IMR-90 (cell line): ENCODE results near the gene POLR1G. TPM values are rescaled to one million over a fixed set of nuclear protein-coding genes. Genes with fewer than 3 reads are reported as not detected.

ENCODE experiments used
- ATAC-seq: fragments of 200-7000 bp; cut with Tn5 transposase; 2 replicates; pipeline ENCODE4 v1.9.1; 2020; ENCODE audit warnings: low read depth, mild to moderate bottlenecking, moderate library complexity
- BruUV-seq: library from RNA; stranded (reverse); fragments of 400-500 nt; replicated peaks from 2 replicates; lab custom pipeline; 2021; lab: Mats Ljungman, UMichigan
- CTCF ChIA-PET: fragments of 300-600 bp; formaldehyde crosslinking; extraction: SDS; loops from one replicate; lab custom pipeline; 2021; ENCODE audit warnings: antibody characterized with exemption; lab: Yijun Ruan, JAX
- POLR2A ChIA-PET: fragments of 300-600 bp; sonication (Branson Sonifier 250); formaldehyde crosslinking; loops from one replicate; lab custom pipeline; 2022; ENCODE audit warnings: antibody characterized with exemption; ENCODE audit not compliant: unreplicated experiment; lab: Charles Lee
- DNase-seq: peaks from one replicate; pipeline ENCODE4 v3.0.0; 2013
- H2AFZ ChIP-seq: replicated peaks from 2 replicates; pipeline ENCODE3; 2013; ENCODE audit warnings: low read length, mild to moderate bottlenecking; ENCODE audit not compliant: poor library complexity
- H2AK5ac ChIP-seq: 2 replicates; pipeline ENCODE4 v1.6.1; 2013; ENCODE audit warnings: low read depth, low read length, inconsistent platforms
- H2AK9ac ChIP-seq: replicated peaks from 2 replicates; pipeline ENCODE3; 2013; ENCODE audit warnings: mild to moderate bottlenecking, low read depth, low read length, moderate library complexity; ENCODE audit not compliant: poor library complexity
- H2BK120ac ChIP-seq: 2 replicates; pipeline ENCODE4 v1.6.1; 2013; ENCODE audit warnings: low read depth, low read length, inconsistent platforms
- H2BK15ac ChIP-seq: 3 replicates; pipeline ENCODE4 v1.6.1; 2013; ENCODE audit warnings: low read depth, low read length, inconsistent platforms
- H2BK20ac ChIP-seq: 2 replicates; pipeline ENCODE4 v1.6.1; 2013; ENCODE audit warnings: low read depth, mild to moderate bottlenecking, inconsistent platforms, low read length, moderate library complexity
- H2BK5ac ChIP-seq: 2 replicates; pipeline ENCODE4 v1.6.1; 2013; ENCODE audit warnings: mild to moderate bottlenecking, low read depth, low read length, inconsistent platforms; ENCODE audit not compliant: poor library complexity, severe bottlenecking
- H3K14ac ChIP-seq: replicated peaks from 2 replicates; pipeline ENCODE4 v1.6.1; 2013; ENCODE audit warnings: low read depth, low read length, inconsistent platforms
- H3K18ac ChIP-seq: 2 replicates; pipeline ENCODE4 v1.6.1; 2013; ENCODE audit warnings: low read depth, low read length, control low read depth
- H3K23ac ChIP-seq: 2 replicates; pipeline ENCODE4 v1.6.1; 2013; ENCODE audit warnings: low read depth, low read length, inconsistent platforms
- H3K27ac ChIP-seq: 2 replicates; pipeline ENCODE4 v1.5.1; 2013; ENCODE audit warnings: mild to moderate bottlenecking, control low read depth, low read length; ENCODE audit not compliant: insufficient read depth
- H3K27me3 ChIP-seq: 2 replicates; pipeline ENCODE4 v1.6.1; 2013; ENCODE audit warnings: low read length; ENCODE audit not compliant: control insufficient read depth, insufficient read depth
- H3K36me3 ChIP-seq: 2 replicates; pipeline ENCODE4 v1.6.1; 2013; ENCODE audit warnings: low read length, mixed read lengths; ENCODE audit not compliant: control insufficient read depth, insufficient read depth
- H3K4ac ChIP-seq: 2 replicates; pipeline ENCODE4 v1.6.1; 2013; ENCODE audit warnings: low read depth, low read length, inconsistent platforms
- H3K4me1 ChIP-seq: 2 replicates; pipeline ENCODE4 v1.6.1; 2013; ENCODE audit warnings: low read length, mixed read lengths; ENCODE audit not compliant: control insufficient read depth, insufficient read depth
- H3K4me2 ChIP-seq: 2 replicates; pipeline ENCODE4 v1.6.1; 2013; ENCODE audit warnings: low read depth, mild to moderate bottlenecking, control low read depth, low read length, moderate library complexity
- H3K4me3 ChIP-seq: 2 replicates; pipeline ENCODE4 v1.5.1; 2013; ENCODE audit warnings: low read depth, mild to moderate bottlenecking, control low read depth, low read length, moderate library complexity; ENCODE audit not compliant: insufficient read depth
- H3K56ac ChIP-seq: 2 replicates; pipeline ENCODE4 v1.6.1; 2013; ENCODE audit warnings: low read length, inconsistent platforms; ENCODE audit not compliant: insufficient read depth; ENCODE audit errors: extremely low read depth
- H3K79me1 ChIP-seq, 2 experiments: 2 replicates each; pipeline ENCODE4 v1.6.1; 2013; ENCODE audit warnings: low read length in 2 of 2, inconsistent platforms in 1 of 2, low read depth in 1 of 2
- H3K9ac ChIP-seq: 2 replicates; pipeline ENCODE4 v1.6.1; 2013; ENCODE audit warnings: low read depth, low read length, control low read depth
- H3K9me1 ChIP-seq: 2 replicates; pipeline ENCODE4 v1.6.1; 2013; ENCODE audit warnings: low read length, inconsistent platforms; ENCODE audit not compliant: insufficient read depth
- H3K9me3 ChIP-seq: 2 replicates; pipeline ENCODE4 v1.6.1; 2013; ENCODE audit warnings: low read length; ENCODE audit not compliant: control insufficient read depth, insufficient read depth
- H4K20me1 ChIP-seq: 2 replicates; pipeline ENCODE4 v1.6.1; 2013; ENCODE audit warnings: low read length, inconsistent platforms; ENCODE audit not compliant: insufficient read depth
- H4K5ac ChIP-seq: 2 replicates; pipeline ENCODE4 v1.6.1; 2013; ENCODE audit warnings: mild to moderate bottlenecking, low read depth, low read length, control low read depth
- H4K8ac ChIP-seq, 2 experiments: 2 replicates each; pipeline ENCODE4 v1.6.1; 2013; ENCODE audit warnings: low read depth in 2 of 2, low read length in 2 of 2, control low read depth in 1 of 2, inconsistent platforms in 1 of 2
- H4K91ac ChIP-seq: 2 replicates; pipeline ENCODE4 v1.6.1; 2013; ENCODE audit warnings: low read depth, low read length, inconsistent platforms; ENCODE audit not compliant: insufficient read depth
- CHD1 ChIP-seq: IDR thresholded peaks from 2 replicates; pipeline ENCODE4 v1.6.1; 2012; ENCODE audit warnings: low read depth, low read length, improper control_type of control experiment
- CTCF ChIP-seq: conservative IDR thresholded peaks from 2 replicates; pipeline ENCODE4 v1.5.1; 2012; ENCODE audit warnings: mild to moderate bottlenecking, low read depth, low read length, improper control_type of control experiment
- MAFK ChIP-seq: IDR thresholded peaks from 2 replicates; pipeline ENCODE4 v1.6.1; 2012; ENCODE audit warnings: low read depth, low read length, improper control_type of control experiment
- MAZ ChIP-seq: IDR thresholded peaks from 2 replicates; pipeline ENCODE4 v1.6.1; 2012; ENCODE audit warnings: low read depth, mild to moderate bottlenecking, low read length, improper control_type of control experiment, moderate library complexity, borderline replicate concordance
- RAD21 ChIP-seq: IDR thresholded peaks from 2 replicates; pipeline ENCODE4 v1.6.1; 2012; ENCODE audit warnings: low read length, improper control_type of control experiment
- USF2 ChIP-seq: fragments of 150-350 bp; IDR thresholded peaks from 2 replicates; pipeline ENCODE4 v1.6.1; 2017; ENCODE audit warnings: mild to moderate bottlenecking, antibody characterized with exemption, low read length, low read depth
- WGBS, 2 experiments: methylation state at CpG; one replicate each; pipeline versions ENCODE4 v1.1.5 to v1.1.7; 2013; ENCODE audit warnings: missing lambda C conversion rate in 2 of 2; ENCODE audit not compliant: insufficient read length in 1 of 2; ENCODE audit errors: extremely low coverage in 2 of 2; 5-methylcytosine and 5-hydroxymethylcytosine counted together
- dilution Hi-C: fragments of 300-500 bp; cut with HindIII; formaldehyde crosslinking; loops from one replicate; pipeline ENCODE4 v1.14.3; 2018; ENCODE audit warnings: low sequenced_read_pairs; ENCODE audit not compliant: unreplicated experiment
- in situ Hi-C: fragments of 300-500 bp; cut with MboI; formaldehyde crosslinking; loops from 3 replicates; pipeline ENCODE4 v1.14.3; 2019; ENCODE audit warnings: low sequenced_read_pairs, inconsistent platforms, mixed read lengths
- intact Hi-C: fragments of 100-400 bp; cut with micrococcal nuclease; formaldehyde crosslinking; loops from 2 replicates; pipeline ENCODE4 v1.10.0; 2022
- polyA plus RNA-seq, 3 experiments: library from polyadenylated mRNA; depleted of rRNA; stranded (reverse); fragments of >200 nt; gene quantifications; 2 replicates each; pipeline ENCODE4 v1.2.3, GENCODE V29; 2012; ENCODE audit warnings: low replicate concordance in 1 of 3
- total RNA-seq: library from RNA; depleted of rRNA; stranded (reverse); fragments of >200 nt; gene quantifications from 2 replicates; pipeline ENCODE4 v1.2.3, GENCODE V29; 2012

Gene POLR1G
- total and polyA plus RNA-seq, 2 of the 4 experiments (the other 2 are of a cell fraction) = 8.0 to 12.5 TPM

- intact Hi-C loops (no loop called here), in situ Hi-C loops (no loop called here), dilution Hi-C loops (no loop called here)
- no CpG with 5 or more reads among the region's 6 CpGs for WGBS, 2 experiments
- H3K27me3 ChIP-seq = no peaks in the 10 kb centered on the region
- ChIA-PET POLR2A (no interaction called here), CTCF (interaction anchor here (1.4 kb wide), 1 partner anchor 77 kb away, joined by 3 read pairs; no protein-coding TSS in a partner anchor)
- H3K36me3 ChIP-seq = no peaks in the 10 kb centered on the region
- H2AFZ ChIP-seq = no peak overlapping the region
- no peak for DNase-seq
- no peaks in the 10 kb centered on the region; the same call in 1 of the 2 replicates for H4K20me1 ChIP-seq
- no peak overlapping the region for H3K27ac ChIP-seq
- no peak overlapping the region for H3K56ac ChIP-seq
- no peak overlapping the region for H3K18ac ChIP-seq
- no peak overlapping the region for H2BK120ac ChIP-seq
- H3K4me3 ChIP-seq = no peak overlapping the region
- no peak overlapping the region for H2AK9ac ChIP-seq
- H4K91ac ChIP-seq = peak overlapping the region; percentile 31; the same call in 1 of the 2 replicates
- no peak overlapping the region for H2BK5ac ChIP-seq
- no peak overlapping the region for H3K4me2 ChIP-seq
- H3K4ac ChIP-seq = no peak overlapping the region; the same call in 1 of the 2 replicates
- no TSS peak for BruUV-seq
- H4K5ac ChIP-seq = no peak overlapping the region
- peak overlapping the region; percentile 31; the same call in 1 of the 2 replicates for H3K23ac ChIP-seq
- no peak overlapping the region for H4K8ac ChIP-seq
- H3K9me3 ChIP-seq = no peaks in the 10 kb centered on the region
- H2AK5ac ChIP-seq = no peak overlapping the region
- H3K9ac ChIP-seq = no peak overlapping the region
- TF ChIP-seq USF2 (no peak), MAZ (no peak), CHD1 (no peak), MAFK (no peak), RAD21 (no peak), CTCF (no peak)
- H3K79me1 ChIP-seq = peaks cover 10 to 53% of the 10 kb centered on the region in 2 experiments; a peak in 3 of 4 replicates
- peaks cover 3% of the 10 kb centered on the region for H3K4me1 ChIP-seq
- H2BK20ac ChIP-seq = no peak overlapping the region
- no peak overlapping the region for H3K14ac ChIP-seq
- peaks cover 6% of the 10 kb centered on the region; the same call in 1 of the 2 replicates for H3K9me1 ChIP-seq
- H2BK15ac ChIP-seq = no peak overlapping the region
- ATAC-seq = no peak
Measured at GRCh38 chr19:45401815-45402214, 4.6 kb upstream of the POLR1G start.
